ENCODE results near the gene KRT78.
"Not testable (repeated sequence)": the region's sequence is repeated elsewhere in the genome, so short reads cannot be mapped to it uniquely, and the experiment has no call there.

Gene KRT78

DNA sequence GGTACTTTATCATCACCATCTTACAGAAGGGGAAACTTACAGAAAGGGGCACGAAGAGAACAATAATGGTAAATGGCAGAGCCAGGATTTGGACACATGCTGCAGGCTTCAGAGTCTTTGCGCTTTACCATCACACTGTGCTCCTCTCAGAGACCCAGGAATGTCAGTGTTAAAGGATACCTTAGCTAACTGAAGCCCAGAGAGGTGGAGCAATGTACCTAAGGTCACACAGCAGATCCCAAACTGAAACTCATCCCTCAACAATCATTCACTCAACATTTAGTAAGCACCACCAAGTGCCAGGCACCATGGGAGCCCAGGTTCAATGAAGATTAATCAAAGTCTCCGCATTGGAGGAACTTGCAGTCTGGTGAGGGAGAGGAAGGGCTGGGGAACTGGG is 8.0 kb upstream of the KRT78 start:
- no peaks in the 10 kb centered on the region for H3K4me1 ChIP-seq
- no peaks in the 10 kb centered on the region for H3K9me3 ChIP-seq
- no peak for DNase-seq
- no peaks in the 10 kb centered on the region; the same call in none of the 2 replicates for H3K27me3 ChIP-seq
- no peaks in the 10 kb centered on the region for H3K36me3 ChIP-seq
- H3K4me3 ChIP-seq (ENCODE audit: low read depth, low read length): no peak overlapping the region
- TF ChIP-seq, protein P1, sequence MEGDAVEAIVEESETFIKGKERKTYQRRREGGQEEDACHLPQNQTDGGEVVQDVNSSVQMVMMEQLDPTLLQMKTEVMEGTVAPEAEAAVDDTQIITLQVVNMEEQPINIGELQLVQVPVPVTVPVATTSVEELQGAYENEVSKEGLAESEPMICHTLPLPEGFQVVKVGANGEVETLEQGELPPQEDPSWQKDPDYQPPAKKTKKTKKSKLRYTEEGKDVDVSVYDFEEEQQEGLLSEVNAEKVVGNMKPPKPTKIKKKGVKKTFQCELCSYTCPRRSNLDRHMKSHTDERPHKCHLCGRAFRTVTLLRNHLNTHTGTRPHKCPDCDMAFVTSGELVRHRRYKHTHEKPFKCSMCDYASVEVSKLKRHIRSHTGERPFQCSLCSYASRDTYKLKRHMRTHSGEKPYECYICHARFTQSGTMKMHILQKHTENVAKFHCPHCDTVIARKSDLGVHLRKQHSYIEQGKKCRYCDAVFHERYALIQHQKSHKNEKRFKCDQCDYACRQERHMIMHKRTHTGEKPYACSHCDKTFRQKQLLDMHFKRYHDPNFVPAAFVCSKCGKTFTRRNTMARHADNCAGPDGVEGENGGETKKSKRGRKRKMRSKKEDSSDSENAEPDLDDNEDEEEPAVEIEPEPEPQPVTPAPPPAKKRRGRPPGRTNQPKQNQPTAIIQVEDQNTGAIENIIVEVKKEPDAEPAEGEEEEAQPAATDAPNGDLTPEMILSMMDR (IDR thresholded peaks at IDR 0.05; ENCODE audit: low read depth, low read length): no peak

DNA sequence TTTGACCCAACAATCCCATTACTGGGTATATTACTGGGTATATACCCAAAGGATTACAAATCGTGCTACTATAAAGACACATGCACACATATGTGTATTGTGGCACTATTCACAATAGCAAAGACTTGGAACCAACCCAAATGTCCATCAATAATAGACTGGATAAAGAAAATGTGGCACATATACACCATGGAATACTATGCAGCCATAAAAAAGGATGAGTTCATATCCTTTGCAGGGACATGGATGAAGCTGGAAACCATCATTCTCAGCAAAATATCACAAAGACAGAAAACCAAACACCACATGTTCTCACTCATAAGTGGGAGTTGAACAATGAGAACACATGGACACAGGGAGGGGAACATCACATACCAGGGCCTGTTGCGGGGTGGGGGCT is 7.3 kb upstream of the KRT78 start:
- H3K4me3 ChIP-seq (ENCODE audit: low read depth, low read length); H3K9me3 ChIP-seq; H3K36me3 ChIP-seq; H3K27me3 ChIP-seq; H3K4me1 ChIP-seq; DNase-seq: not testable (repeated sequence)

DNA sequence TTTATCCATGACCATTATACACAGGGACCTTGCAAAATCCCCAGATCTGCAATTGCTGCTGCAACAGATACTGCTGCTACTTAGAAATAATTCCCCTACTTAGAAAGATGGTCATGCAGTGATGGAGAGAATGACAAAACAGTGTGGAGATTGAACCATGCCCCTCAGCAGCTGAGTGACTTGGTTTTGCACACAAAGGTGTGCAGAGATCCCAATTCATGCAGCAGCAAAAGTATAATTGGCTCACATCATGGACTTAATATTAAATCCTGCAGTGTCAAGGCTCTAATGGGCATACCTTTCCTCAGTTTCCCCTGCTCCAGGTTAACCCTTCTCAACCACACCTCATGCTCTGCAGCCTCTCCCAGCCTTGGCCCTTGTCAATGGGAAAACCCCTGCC is 3.0 kb upstream of the KRT78 start:
- Histone ChIP-seq H3K27me3 (peaks cover 8% of the 10 kb centered on the region), H3K4me3 (ENCODE audit: low read depth, low read length) (no peak overlapping the region), H3K9me3 (no peaks in the 10 kb centered on the region), H3K4me1 (no peaks in the 10 kb centered on the region), H3K36me3 (no peaks in the 10 kb centered on the region)
- no peak for DNase-seq
- TF ChIP-seq, protein P1 (IDR thresholded peaks at IDR 0.05; ENCODE audit: low read depth, low read length): no peak

DNA sequence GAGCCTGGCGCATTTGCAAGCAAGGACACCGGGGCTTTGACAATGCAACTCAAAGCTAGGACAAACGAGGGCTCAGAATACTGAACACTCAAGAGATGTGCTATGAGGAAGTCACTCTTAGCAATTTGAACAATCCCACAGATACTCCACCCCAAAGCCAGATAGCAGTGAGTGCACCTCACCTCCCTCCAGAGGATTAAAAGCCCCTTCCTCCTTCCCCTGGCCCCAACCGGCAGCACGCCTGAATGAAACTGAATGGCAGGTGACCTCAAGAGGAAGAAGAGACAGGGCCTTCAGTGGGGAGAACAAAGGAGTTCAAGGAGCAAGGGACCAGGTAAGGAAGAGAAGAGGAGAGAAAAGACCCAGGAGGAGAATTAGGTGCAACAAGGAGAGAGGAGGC is 1.9 kb upstream of the KRT78 start:
- H3K27me3 ChIP-seq: peaks cover 8% of the 10 kb centered on the region
- TF ChIP-seq, protein P1 (IDR thresholded peaks at IDR 0.05; ENCODE audit: low read depth, low read length): no peak
- DNase-seq: no peak

DNA sequence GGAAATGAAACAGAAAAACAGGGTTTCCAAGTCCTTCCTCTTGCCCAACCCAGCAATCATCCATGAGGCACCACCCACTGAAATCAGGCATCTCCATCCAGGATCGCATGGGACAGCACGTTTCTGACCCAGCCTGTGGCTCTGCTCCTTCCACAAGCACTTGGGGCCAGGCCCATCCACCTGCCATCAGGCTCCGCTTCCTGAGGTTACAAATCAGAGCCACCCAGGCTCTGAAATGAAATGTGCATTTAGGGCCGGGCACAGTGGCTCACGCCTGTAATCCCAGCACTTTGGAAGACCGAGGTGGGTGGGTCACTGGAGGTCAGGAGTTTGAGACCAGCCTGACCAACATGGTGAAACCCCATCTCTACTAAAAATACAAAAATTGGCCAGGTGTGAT is 717 bp upstream of the KRT78 start:
- TF ChIP-seq, protein P1 (IDR thresholded peaks at IDR 0.05; ENCODE audit: low read depth, low read length): no peak
- H3K27me3 ChIP-seq: peaks cover 8% of the 10 kb centered on the region
- H3K4me1 ChIP-seq: no peaks in the 10 kb centered on the region
- H3K9me3 ChIP-seq: no peaks in the 10 kb centered on the region
- DNase-seq: no peak
- H3K4me3 ChIP-seq (ENCODE audit: low read depth, low read length): no peak overlapping the region
- no peaks in the 10 kb centered on the region for H3K36me3 ChIP-seq

More for the DNA sequence above, 1.9 kb upstream of the KRT78 start:
- H3K9me3 ChIP-seq: no peaks in the 10 kb centered on the region
- H3K36me3 ChIP-seq: no peaks in the 10 kb centered on the region
- no peaks in the 10 kb centered on the region for H3K4me1 ChIP-seq
- H3K4me3 ChIP-seq (ENCODE audit: low read depth, low read length): no peak overlapping the region

DNA sequence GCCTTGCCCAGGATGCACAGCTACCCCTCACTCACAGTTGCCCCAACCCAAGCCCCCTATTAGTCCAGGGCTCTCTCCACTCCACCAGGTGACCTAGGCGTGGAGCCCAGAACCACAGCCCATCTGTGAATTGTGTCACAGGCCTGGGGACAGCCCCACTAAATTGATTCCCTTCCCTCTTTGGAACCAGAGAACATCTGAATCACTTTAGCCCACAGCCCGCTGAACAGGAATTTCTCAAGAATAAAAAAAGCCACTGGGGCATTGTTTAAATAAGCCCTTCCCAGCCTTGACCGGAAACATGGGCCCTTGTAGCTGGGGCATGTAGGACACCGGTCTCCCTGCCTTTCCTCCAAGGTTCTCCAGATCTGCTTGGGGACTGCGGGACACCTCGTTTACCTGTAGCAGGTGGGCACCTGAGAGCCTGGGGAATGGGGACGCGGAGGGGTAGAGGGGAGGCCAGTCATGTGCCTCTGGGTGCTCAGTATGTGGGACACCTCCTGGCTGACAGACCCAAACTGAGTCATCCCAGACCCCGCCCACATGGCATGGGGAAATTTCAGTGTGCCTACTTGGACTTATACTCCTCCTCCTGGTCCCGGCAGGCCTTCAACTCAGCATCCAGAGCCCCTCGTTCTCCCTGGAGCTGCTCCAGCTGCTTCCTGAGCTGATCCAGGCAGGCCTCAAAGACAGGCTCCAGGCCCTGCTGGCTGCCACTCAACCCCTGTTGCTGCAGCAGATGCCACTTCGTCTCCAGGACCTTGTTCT is 1.3 kb downstream of the KRT78 start:
- no peaks in the 10 kb centered on the region for H3K36me3 ChIP-seq
- no peak overlapping the region for H3K4me3 ChIP-seq (ENCODE audit: low read depth, low read length)
- TF ChIP-seq, protein P1 (IDR thresholded peaks at IDR 0.05; ENCODE audit: low read depth, low read length): no peak
- H3K9me3 ChIP-seq: no peaks in the 10 kb centered on the region
- no peak for DNase-seq
- peaks cover 9% of the 10 kb centered on the region for H3K27me3 ChIP-seq
- no peaks in the 10 kb centered on the region for H3K4me1 ChIP-seq
